HG03103 (cell line): ENCODE results near the gene GFY.

ENCODE experiments used
- ATAC-seq: cut with Tn5 transposase; IDR thresholded peaks from one replicate; pipeline ENCODE4 v1.9.1; 2021; ENCODE audit warnings: low read depth; ENCODE audit not compliant: unreplicated experiment

GFY gene

GRCh38 chr19:49425178-49425577 is at the start of gene GFY:
GFY (plus strand) TSS chr19:49425388; CDS start chr19:49426431, 1,043 bp downstream.
- no peak for ATAC-seq

- no peak for ATAC-seq
Measured at GRCh38 chr19:49378512-49378911, 46.7 kb upstream of the GFY start.

GRCh38 chr19:49380391-49380790 is 44.8 kb upstream of the GFY start:
- ATAC-seq = no peak

GRCh38 chr19:49382639-49383038 is 42.5 kb upstream of the GFY start:
- ATAC-seq = no peak

GRCh38 chr19:49383599-49383998 is 41.6 kb upstream of the GFY start:
- ATAC-seq = no peak

GRCh38 chr19:49387936-49388372 is 37.2 kb upstream of the GFY start, which contains the start of gene KASH5:
KASH5 (plus strand) TSS chr19:49388249; CDS start chr19:49390884, 2,635 bp downstream.
- no peak for ATAC-seq

- ATAC-seq = no peak
Measured at GRCh38 chr19:49389406-49389805, 35.8 kb upstream of the GFY start.

GRCh38 chr19:49390131-49390928 is 34.9 kb upstream of the GFY start:
- no peak for ATAC-seq

GRCh38 chr19:49390929-49391359 is 34.2 kb upstream of the GFY start:
- ATAC-seq = no peak

GRCh38 chr19:49391581-49392399 is 33.4 kb upstream of the GFY start:
- ATAC-seq = no peak

- ATAC-seq = no peak
Measured at GRCh38 chr19:49393881-49394280, 31.3 kb upstream of the GFY start.

GRCh38 chr19:49395581-49396407 is 29.4 kb upstream of the GFY start:
- ATAC-seq = no peak

- no peak for ATAC-seq
Measured at GRCh38 chr19:49396738-49397505, 28.3 kb upstream of the GFY start.

- no peak for ATAC-seq
Measured at GRCh38 chr19:49398001-49398615, 27.1 kb upstream of the GFY start.

GRCh38 chr19:49398931-49399330 is 26.3 kb upstream of the GFY start:
- ATAC-seq = no peak

GRCh38 chr19:49400029-49400428 is 25.2 kb upstream of the GFY start:
- ATAC-seq = no peak

GRCh38 chr19:49403404-49404187 is 21.6 kb upstream of the GFY start:
- ATAC-seq = no peak

- ATAC-seq = no peak
Measured at GRCh38 chr19:49407079-49407478, 18.1 kb upstream of the GFY start.
